ENCODE results near the gene RSPRY1.

- TF ChIP-seq EP300 (IDR thresholded peaks at IDR 0.05; ENCODE audit: borderline replicate concordance), result no peak
- no peak for TF ChIP-seq TCF12 (IDR thresholded peaks at IDR 0.05; ENCODE audit: low read depth)
- no peak for TF ChIP-seq REST (IDR thresholded peaks at IDR 0.05; ENCODE audit: low read depth)
- TF ChIP-seq FOXM1 (IDR thresholded peaks at IDR 0.05; ENCODE audit: borderline replicate concordance, low read depth), result no peak
- no peak for TF ChIP-seq ZBTB7A (IDR thresholded peaks at IDR 0.05; ENCODE audit: low read depth)
- TF ChIP-seq CREB1 (IDR thresholded peaks at IDR 0.05; ENCODE audit: low read depth), result no peak
- no peak for TF ChIP-seq RAD21 (IDR thresholded peaks at IDR 0.05; ENCODE audit: low read depth)
- TF ChIP-seq CEBPB (IDR thresholded peaks at IDR 0.05), result no peak
- no peak for TF ChIP-seq MAX (IDR thresholded peaks at IDR 0.05)
- TF ChIP-seq TEAD4 (IDR thresholded peaks at IDR 0.05), result no peak
- TF ChIP-seq NFIC (IDR thresholded peaks at IDR 0.05), result no peak
- TF ChIP-seq EGR1 (IDR thresholded peaks at IDR 0.05), result no peak
These were observed 49.1 kb upstream of the RSPRY1 start for GRCh38 chr16:57137043-57137442.
